A549 (cell line): Measurements from ENCODE around the gene SMCR8. TPM values are rescaled to one million over a fixed set of nuclear protein-coding genes. Genes with fewer than 3 reads are reported as not detected.
A peak's percentile ranks its signal among the peaks of the same experiment; 100 is the strongest.

Experiments
- ATAC-seq, 2 experiments: fragments of 200-7000 bp in 1 of 2; fragments of >200 bp in 1 of 2; cut with Nextera tagmentation in 1 of 2; cut with Tn5 transposase in 1 of 2; 3 replicates each; pipeline versions ENCODE4 v1.8.0 to v1.9.1; 2018 to 2020; ENCODE audit warnings: mild to moderate bottlenecking in 1 of 2, moderate library complexity in 1 of 2
- CTCF ChIA-PET: fragments of 300-600 bp; sonication (Branson Sonifier 250); formaldehyde crosslinking; extraction: SDS; loops from one replicate; lab custom pipeline; 2021; ENCODE audit warnings: antibody characterized with exemption, inconsistent platforms; lab: Yijun Ruan, JAX
- POLR2A ChIA-PET: fragments of 350-600 bp; formaldehyde crosslinking; extraction: SDS; loops from one replicate; lab custom pipeline; 2021; ENCODE audit warnings: antibody characterized with exemption, inconsistent platforms; lab: Yijun Ruan, JAX
- DNase-seq, 2 experiments: peaks; one replicate each; pipeline versions ENCODE4 v3.0.0 to v3.0.0-alpha.2; 2011 to 2016; ENCODE audit warnings: low read depth in 1 of 2, low spot score in 1 of 2
- FAIRE-seq: peaks from 2 replicates; lab custom pipeline; 2011; peaks lifted over from hg19 to GRCh38; lab: Jason Lieb, UNC
- H3K27ac ChIP-seq, 2 experiments: fragments of >200 bp; sonication (Bioruptor Twin); formaldehyde crosslinking; 3 replicates each; pipeline ENCODE4 v1.5.1; 2016 to 2017
- H3K4me1 ChIP-seq: fragments of >200 bp; sonication (Bioruptor Twin); formaldehyde crosslinking; 3 replicates; pipeline ENCODE4 v1.6.1; 2016
- H3K4me2 ChIP-seq: fragments of >200 bp; sonication (Bioruptor Twin); formaldehyde crosslinking; 3 replicates; pipeline ENCODE4 v1.6.1; 2016
- H3K4me3 ChIP-seq: fragments of >200 bp; sonication (Bioruptor Twin); formaldehyde crosslinking; 3 replicates; pipeline ENCODE4 v1.5.1; 2016
- H3K9me3 ChIP-seq: fragments of >200 bp; sonication (Bioruptor Twin); formaldehyde crosslinking; 3 replicates; pipeline ENCODE4 v1.6.1; 2016
- BHLHE40 ChIP-seq: IDR thresholded peaks from 2 replicates; pipeline ENCODE4 v1.6.1; 2012; ENCODE audit warnings: low read depth, low read length, inconsistent platforms
- CBX8 ChIP-seq: fragments of 200-600 bp; sonication (generic); IDR thresholded peaks from 2 replicates; pipeline ENCODE4 v1.6.1; 2016
- CEBPB ChIP-seq, 2 experiments: fragments of >200 bp in 1 of 2; sonication (Bioruptor Twin) in 1 of 2; formaldehyde crosslinking in 1 of 2; IDR thresholded peaks; 2 replicates each; pipeline ENCODE4 v1.6.1; 2012 to 2016
- CHD4 ChIP-seq: fragments of 200-600 bp; sonication (generic); IDR thresholded peaks from 2 replicates; pipeline ENCODE4 v1.6.1; 2016; ENCODE audit warnings: antibody characterized with exemption, mild to moderate bottlenecking, borderline replicate concordance
- ELK1 ChIP-seq: fragments of 150-350 bp; IDR thresholded peaks from 2 replicates; pipeline ENCODE4 v1.6.1; 2014; ENCODE audit warnings: low read depth, mild to moderate bottlenecking, low read length
- HOXB13 ChIP-seq: fragments of 250-450 bp; sonication (Bioruptor Pico); IDR thresholded peaks from 2 replicates; pipeline ENCODE4 v1.5.0; 2020; ENCODE audit warnings: low read depth, mild to moderate bottlenecking, moderate library complexity
- JUNB ChIP-seq: fragments of >200 bp; sonication (Bioruptor Twin); formaldehyde crosslinking; IDR thresholded peaks from 2 replicates; pipeline ENCODE4 v1.6.1; 2016
- MAFK ChIP-seq: fragments of 450-650 bp; IDR thresholded peaks from 2 replicates; pipeline ENCODE4 v1.6.1; 2014; ENCODE audit not compliant: partially characterized antibody
- MAX ChIP-seq: IDR thresholded peaks from 2 replicates; pipeline ENCODE4 v1.6.1; 2012
- MAZ ChIP-seq: fragments of 150-350 bp; IDR thresholded peaks from 2 replicates; pipeline ENCODE4 v1.6.1; 2014; ENCODE audit warnings: antibody characterized with exemption, low read depth, low read length, borderline replicate concordance
- MYC ChIP-seq: IDR thresholded peaks from 2 replicates; pipeline ENCODE4 v1.6.1; 2012; ENCODE audit warnings: mild to moderate bottlenecking, inconsistent platforms, low read length, improper control_type of control experiment, borderline replicate concordance
- NFE2L2 ChIP-seq: fragments of 150-350 bp; conservative IDR thresholded peaks from 2 replicates; pipeline ENCODE4 v1.6.1; 2014; ENCODE audit warnings: low read length
- NPAS2 ChIP-seq: fragments of 250-450 bp; sonication (Bioruptor Pico); IDR thresholded peaks from 2 replicates; pipeline ENCODE4 v1.8.0; 2022; ENCODE audit warnings: mild to moderate bottlenecking, moderate library complexity, borderline replicate concordance
- RAD21 ChIP-seq, 2 experiments: fragments of >200 bp in 1 of 2; sonication (Bioruptor Twin) in 1 of 2; formaldehyde crosslinking in 1 of 2; IDR thresholded peaks in 1 of 2; conservative IDR thresholded peaks in 1 of 2; 2 replicates in 1 of 2; 3 replicates in 1 of 2; pipeline ENCODE4 v1.6.1; 2012 to 2018; ENCODE audit warnings: inconsistent platforms in 1 of 2
- RARB ChIP-seq: fragments of 250-450 bp; sonication (Bioruptor Pico); IDR thresholded peaks from 2 replicates; pipeline ENCODE4 v1.8.0; 2021; ENCODE audit warnings: mild to moderate bottlenecking, moderate library complexity
- USF2 ChIP-seq: fragments of 450-650 bp; IDR thresholded peaks from 2 replicates; pipeline ENCODE4 v1.6.1; 2014; ENCODE audit warnings: antibody characterized with exemption
- ZFP36 ChIP-seq: fragments of 450-650 bp; IDR thresholded peaks from 2 replicates; pipeline ENCODE4 v1.6.1; 2014; ENCODE audit warnings: borderline replicate concordance; ENCODE audit not compliant: partially characterized antibody
- ZSCAN20 ChIP-seq: fragments of 250-450 bp; sonication (Bioruptor Pico); IDR thresholded peaks from 2 replicates; pipeline ENCODE4 v1.8.0; 2022; ENCODE audit warnings: mild to moderate bottlenecking, moderate library complexity
- WGBS: methylation state at CpG from one replicate; pipeline ENCODE4 v1.1.6; 2017; ENCODE audit errors: missing lambda C conversion rate; 5-methylcytosine and 5-hydroxymethylcytosine counted together
- polyA plus RNA-seq, 4 experiments: library from polyadenylated mRNA; depleted of rRNA in 3 of 4; stranded (reverse); fragments of >200 nt; fragmentation: RNase III in 1 of 4; extraction: RNeasy Plus Mini Kit Qiagen cat#74134 plus additional on column Dnase treatment in 1 of 4; gene quantifications; 2 replicates in 3 of 4; 3 replicates in 1 of 4; pipeline ENCODE4 v1.2.3, GENCODE V29; 2011 to 2017

Gene SMCR8
- polyA plus RNA-seq, 2 of the 4 experiments (the other 2 are of a cell fraction): 12.3 to 15.8 TPM

- Histone ChIP-seq H3K4me2 (no peak overlapping the region), H3K4me1 (peaks cover 3% of the 10 kb centered on the region; the same call in 2 of the 3 replicates), H3K27ac (no peak overlapping the region), H3K9me3 (no peaks in the 10 kb centered on the region), H3K4me3 (no peak overlapping the region)
- TF ChIP-seq ZSCAN20 (CRISPR knock-in tag) (no peak), NFE2L2 (no peak), MAZ (no peak), MAX (no peak)
- POLR2A ChIA-PET: interaction anchor here (1.1 kb wide), 1 partner anchor 9 kb away, joined by 3 read pairs; the partner anchor contains the start of genes SMCR8 and TOP3A
- CTCF ChIA-PET: interaction anchor here (2.0 kb wide), 1 partner anchor 76 kb away, joined by 7 read pairs; no protein-coding TSS in a partner anchor
- no peak for DNase-seq
- no peak for ATAC-seq
- no peak for FAIRE-seq
- 95% methylated on average over 16 of the region's 16 CpGs for WGBS
Measured at GRCh38 chr17:18323507-18324139, 8.5 kb downstream of the SMCR8 start.

GRCh38 chr17:18324140-18325050 is 9.3 kb downstream of the SMCR8 start:
- DNase-seq: no peak
- Histone ChIP-seq H3K27ac (no peak overlapping the region), H3K4me3 (no peak overlapping the region), H3K9me3 (no peaks in the 10 kb centered on the region), H3K4me2 (no peak overlapping the region), H3K4me1 (no peaks in the 10 kb centered on the region; the same call in 2 of the 3 replicates)
- no peak for ATAC-seq
- ChIA-PET CTCF (interaction anchor here (2.0 kb wide), 1 partner anchor 76 kb away, joined by 7 read pairs; no protein-coding TSS in a partner anchor), POLR2A (no interaction called here)
- WGBS: 94% methylated on average over 27 of the region's 27 CpGs
- FAIRE-seq: no peak
- TF ChIP-seq NFE2L2 (0 out of 2 replicates have a peak, but pooled peaks have one; percentile 1), HOXB13 (CRISPR knock-in tag) (no peak)

GRCh38 chr17:18326039-18326438 is 10.9 kb downstream of the SMCR8 start:
- ATAC-seq: no peak
- no peaks in the 10 kb centered on the region for H3K9me3 ChIP-seq
- no peak overlapping the region for H3K4me2 ChIP-seq
- H3K4me1 ChIP-seq: no peaks in the 10 kb centered on the region
- 93% methylated on average over 2 of the region's 2 CpGs for WGBS
- POLR2A ChIA-PET: no interaction called here
- TF ChIP-seq CEBPB (IDR thresholded peaks at IDR 0.05) (no peak), MAX (no peak), JUNB (no peak), BHLHE40 (no peak), MAZ (no peak), MAFK (no peak), CBX8 (no peak), NFE2L2 (no peak), CHD4 (no peak), ELK1 (no peak), ZFP36 (no peak)
- CTCF ChIA-PET: interaction anchor here (0.6 to 1.2 kb wide), 2 partner anchors 26 to 36 kb away, joined by 3 read pairs; no protein-coding TSS in a partner anchor
- H3K27ac ChIP-seq: no peak overlapping the region
- no peak for DNase-seq
- FAIRE-seq: no peak
- no peak overlapping the region for H3K4me3 ChIP-seq

GRCh38 chr17:18326572-18326971 is 11.5 kb downstream of the SMCR8 start:
- no peak for FAIRE-seq
- WGBS: 94% methylated on average over 5 of the region's 6 CpGs
- H3K4me1 ChIP-seq: no peaks in the 10 kb centered on the region
- H3K4me2 ChIP-seq: no peak overlapping the region
- H3K27ac ChIP-seq: no peak overlapping the region
- H3K4me3 ChIP-seq: no peak overlapping the region
- TF ChIP-seq RARB (CRISPR knock-in tag) (no peak), MAZ (no peak), BHLHE40 (no peak), NPAS2 (CRISPR knock-in tag) (no peak), RAD21 (conservative IDR thresholded peaks at IDR 0.05 in 1 of 2, IDR thresholded peaks at IDR 0.05 in 1 of 2) (no peak), MYC (no peak), USF2 (no peak)
- ATAC-seq: no peak
- no peaks in the 10 kb centered on the region for H3K9me3 ChIP-seq
- ChIA-PET CTCF (interaction anchor here (1.2 kb wide), 1 partner anchor 25 kb away, joined by 3 read pairs; no protein-coding TSS in a partner anchor), POLR2A (no interaction called here)
- no peak for DNase-seq
